Osteoblast (primary cell): ENCODE data around the gene NDUFS8. TPM values are rescaled to one million over a fixed set of nuclear protein-coding genes. Genes with fewer than 3 reads are reported as not detected.

Source experiments
- DNase-seq: peaks from one replicate; pipeline ENCODE4 v3.0.0; 2011; ENCODE audit warnings: low spot score, mixed read lengths; ENCODE audit not compliant: insufficient read length; ENCODE audit errors: missing footprints
- H2AFZ ChIP-seq: 2 replicates; pipeline ENCODE4 v1.6.0; 2011; ENCODE audit warnings: mild to moderate bottlenecking, low read length
- H3K27ac ChIP-seq: 2 replicates; pipeline ENCODE4 v1.5.1; 2011; ENCODE audit warnings: mild to moderate bottlenecking, low read depth, low read length, moderate library complexity
- H3K27me3 ChIP-seq: 2 replicates; pipeline ENCODE4 v1.6.0; 2012; ENCODE audit warnings: mild to moderate bottlenecking, control low read depth, inconsistent platforms, low read length, moderate library complexity; ENCODE audit not compliant: insufficient read depth
- H3K36me3 ChIP-seq: 2 replicates; pipeline ENCODE4 v1.5.1; 2011; ENCODE audit warnings: mild to moderate bottlenecking, low read length, control low read depth, moderate library complexity; ENCODE audit not compliant: insufficient read depth
- H3K4me1 ChIP-seq: 2 replicates; pipeline ENCODE4 v1.5.1; 2011; ENCODE audit warnings: mild to moderate bottlenecking, low read length, control low read depth, moderate library complexity; ENCODE audit not compliant: insufficient read depth
- H3K4me2 ChIP-seq: 2 replicates; pipeline ENCODE4 v1.6.0; 2011; ENCODE audit warnings: mild to moderate bottlenecking, low read length; ENCODE audit not compliant: insufficient read depth
- H3K4me3 ChIP-seq: fragments of 200-600 bp; sonication (generic); 3 replicates; pipeline ENCODE4 v1.5.1; 2012; ENCODE audit warnings: mild to moderate bottlenecking, low read length, inconsistent platforms; ENCODE audit not compliant: insufficient read depth
- H3K79me2 ChIP-seq: 2 replicates; pipeline ENCODE4 v1.6.0; 2012; ENCODE audit warnings: mild to moderate bottlenecking, low read length, control low read depth, inconsistent platforms; ENCODE audit not compliant: insufficient read depth
- H3K9me3 ChIP-seq: 2 replicates; pipeline ENCODE4 v1.5.1; 2011; ENCODE audit warnings: low read depth, low read length, control low read depth
- H4K20me1 ChIP-seq: 2 replicates; pipeline ENCODE4 v1.6.0; 2012; ENCODE audit warnings: mild to moderate bottlenecking, low read length, control low read depth; ENCODE audit not compliant: insufficient read depth
- total RNA-seq: library from RNA; depleted of rRNA; stranded (reverse); fragments of >200 nt; gene quantifications from 2 replicates; pipeline ENCODE4 v1.2.3, GENCODE V29; 2012
- TF ChIP-seq, protein P1 (sequence below): IDR thresholded peaks from 2 replicates; pipeline ENCODE4 v1.5.1; 2011; ENCODE audit warnings: mild to moderate bottlenecking, low read depth, low read length, moderate library complexity; ENCODE audit errors: extremely low read depth

The NDUFS8 gene
- total RNA-seq, 1 donor = 73.1 TPM

DNA sequence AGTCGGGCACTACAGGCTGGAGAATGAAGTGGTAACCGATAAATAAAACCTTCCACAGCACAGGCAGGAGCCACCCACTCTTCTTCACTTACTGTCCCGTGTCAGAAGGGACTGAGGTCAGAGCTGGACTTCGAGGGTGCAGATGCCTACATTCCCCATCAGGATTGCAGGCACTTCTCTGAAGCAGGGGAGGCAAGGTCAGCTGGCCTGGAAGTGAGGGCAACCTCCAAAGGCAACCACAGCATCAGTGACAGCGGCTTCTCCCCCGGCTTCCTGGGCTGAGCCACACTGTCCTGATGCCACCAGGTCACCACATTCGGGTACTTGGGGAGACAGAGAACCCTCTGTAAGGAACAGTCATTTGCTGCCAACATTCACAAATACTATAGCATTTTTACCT is 31.0 kb downstream of the NDUFS8 start:
- Histone ChIP-seq H3K79me2 (no peaks in the 10 kb centered on the region), H3K27ac (no peak overlapping the region), H3K4me1 (no peaks in the 10 kb centered on the region), H3K4me2 (no peak overlapping the region), H4K20me1 (no peaks in the 10 kb centered on the region), H2AFZ (no peak overlapping the region), H3K27me3 (no peaks in the 10 kb centered on the region), H3K4me3 (no peak overlapping the region), H3K9me3 (no peaks in the 10 kb centered on the region), H3K36me3 (peaks cover 18% of the 10 kb centered on the region)
- TF ChIP-seq, protein P1, sequence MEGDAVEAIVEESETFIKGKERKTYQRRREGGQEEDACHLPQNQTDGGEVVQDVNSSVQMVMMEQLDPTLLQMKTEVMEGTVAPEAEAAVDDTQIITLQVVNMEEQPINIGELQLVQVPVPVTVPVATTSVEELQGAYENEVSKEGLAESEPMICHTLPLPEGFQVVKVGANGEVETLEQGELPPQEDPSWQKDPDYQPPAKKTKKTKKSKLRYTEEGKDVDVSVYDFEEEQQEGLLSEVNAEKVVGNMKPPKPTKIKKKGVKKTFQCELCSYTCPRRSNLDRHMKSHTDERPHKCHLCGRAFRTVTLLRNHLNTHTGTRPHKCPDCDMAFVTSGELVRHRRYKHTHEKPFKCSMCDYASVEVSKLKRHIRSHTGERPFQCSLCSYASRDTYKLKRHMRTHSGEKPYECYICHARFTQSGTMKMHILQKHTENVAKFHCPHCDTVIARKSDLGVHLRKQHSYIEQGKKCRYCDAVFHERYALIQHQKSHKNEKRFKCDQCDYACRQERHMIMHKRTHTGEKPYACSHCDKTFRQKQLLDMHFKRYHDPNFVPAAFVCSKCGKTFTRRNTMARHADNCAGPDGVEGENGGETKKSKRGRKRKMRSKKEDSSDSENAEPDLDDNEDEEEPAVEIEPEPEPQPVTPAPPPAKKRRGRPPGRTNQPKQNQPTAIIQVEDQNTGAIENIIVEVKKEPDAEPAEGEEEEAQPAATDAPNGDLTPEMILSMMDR = no peak
- DNase-seq = no peak

DNA sequence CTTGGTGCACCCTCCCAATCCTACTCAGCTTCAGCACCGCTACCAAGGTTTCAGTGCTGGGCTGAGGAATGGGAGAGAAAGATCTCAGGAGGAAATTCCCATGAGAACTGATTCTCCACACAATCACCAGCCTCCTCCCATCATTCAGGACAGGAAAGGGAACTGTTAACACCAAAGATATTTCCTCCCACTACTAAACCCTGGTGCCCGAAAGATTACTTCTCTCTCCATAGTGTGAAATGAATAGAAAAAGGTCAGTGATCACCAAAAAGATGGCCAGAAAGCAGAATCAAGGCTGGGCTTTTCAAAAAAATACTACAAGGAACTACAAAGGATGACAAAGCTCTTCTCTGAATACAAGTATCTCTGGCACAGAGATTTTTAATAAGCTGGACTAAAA is 34.4 kb downstream of the NDUFS8 start:
- peaks cover 23% of the 10 kb centered on the region for H3K36me3 ChIP-seq
- H3K27me3 ChIP-seq = no peaks in the 10 kb centered on the region
- no peaks in the 10 kb centered on the region for H3K4me1 ChIP-seq
- no peak overlapping the region for H3K27ac ChIP-seq
- no peaks in the 10 kb centered on the region for H3K79me2 ChIP-seq
- DNase-seq = no peak
- H3K9me3 ChIP-seq = no peaks in the 10 kb centered on the region
- H3K4me2 ChIP-seq = no peak overlapping the region
- no peaks in the 10 kb centered on the region for H4K20me1 ChIP-seq
- TF ChIP-seq, protein P1 = no peak
- no peak overlapping the region for H2AFZ ChIP-seq
- H3K4me3 ChIP-seq = no peak overlapping the region

DNA sequence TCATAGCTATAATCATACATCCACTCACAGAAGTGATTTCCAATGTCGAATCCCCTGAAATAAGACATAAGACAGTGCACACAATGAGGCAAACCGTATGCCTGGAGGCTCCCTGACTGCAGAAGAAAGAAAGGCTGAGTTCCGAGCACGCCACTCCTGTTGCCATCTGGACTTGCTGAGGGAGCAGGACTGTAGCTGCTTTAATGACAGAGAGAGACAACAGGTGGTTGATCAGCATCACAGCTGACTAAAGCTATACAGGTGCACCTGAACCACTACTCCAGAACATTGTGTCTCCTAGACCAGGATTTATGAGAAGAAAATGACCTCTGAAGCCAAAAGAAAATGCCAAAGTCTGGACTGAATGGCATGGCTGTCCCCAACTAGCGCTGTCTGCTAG is 35.4 kb downstream of the NDUFS8 start:
- Histone ChIP-seq H3K27me3 (no peaks in the 10 kb centered on the region), H3K27ac (no peak overlapping the region), H3K79me2 (no peaks in the 10 kb centered on the region), H3K4me3 (no peak overlapping the region), H3K36me3 (peaks cover 31% of the 10 kb centered on the region), H3K4me1 (no peaks in the 10 kb centered on the region), H3K4me2 (no peak overlapping the region), H3K9me3 (no peaks in the 10 kb centered on the region), H2AFZ (no peak overlapping the region), H4K20me1 (no peaks in the 10 kb centered on the region)
- TF ChIP-seq, protein P1 = no peak
- DNase-seq = no peak

DNA sequence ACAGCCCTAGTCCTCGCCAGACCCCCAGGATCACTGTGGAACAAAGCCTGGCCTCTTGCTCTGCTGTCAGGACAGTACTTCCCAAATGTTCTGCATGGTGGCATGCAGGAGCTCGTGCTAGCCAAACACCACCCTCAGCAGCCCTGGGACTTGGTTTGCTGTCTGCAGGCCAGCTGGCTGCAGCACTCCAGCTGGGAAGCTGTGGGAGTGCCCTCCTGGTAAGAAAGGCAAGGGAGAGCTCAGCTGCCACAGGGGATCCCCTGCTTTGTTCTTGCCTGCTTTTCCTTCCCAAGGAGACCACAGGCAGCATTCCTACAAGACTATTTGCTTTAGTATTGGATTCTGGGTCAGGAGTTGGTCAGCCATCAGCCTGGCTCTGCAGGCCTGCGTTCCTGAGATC is 36.3 kb downstream of the NDUFS8 start:
- Histone ChIP-seq H3K36me3 (peaks cover 37% of the 10 kb centered on the region), H3K4me1 (no peaks in the 10 kb centered on the region), H3K9me3 (no peaks in the 10 kb centered on the region), H3K4me3 (no peak overlapping the region), H3K27me3 (no peaks in the 10 kb centered on the region), H3K79me2 (no peaks in the 10 kb centered on the region), H4K20me1 (no peaks in the 10 kb centered on the region), H3K27ac (no peak overlapping the region), H2AFZ (no peak overlapping the region), H3K4me2 (no peak overlapping the region)
- TF ChIP-seq, protein P1 = no peak
- DNase-seq = no peak
